Stimulated activated memory B cell treated with anti-CD40 and anti-IgM and Interleukin-4, amounts not matched to agents 10 μg/mL and 1 μg/mL and 100 μg/mL, for 72 hours (primary cell): ENCODE results near the gene SNAPC4.
"Not testable (repeated sequence)": the region's sequence is repeated elsewhere in the genome, so short reads cannot be mapped to it uniquely, and the experiment has no call there.

Experiments
- ATAC-seq: fragments of 150-1000 bp; cut with Tn5 transposase; 2 replicates; pipeline ENCODE4 v1.10.0; 2021
- H3K27ac Mint-ChIP-seq: one replicate; pipeline ENCODE4 v1.8.0; 2022; ENCODE audit warnings: mild to moderate bottlenecking, mixed read lengths
- H3K27me3 Mint-ChIP-seq: one replicate; pipeline ENCODE4 v1.8.0; 2022; ENCODE audit warnings: mixed read lengths
- H3K36me3 Mint-ChIP-seq: one replicate; pipeline ENCODE4 v1.8.0; 2022; ENCODE audit warnings: mixed read lengths
- H3K4me1 Mint-ChIP-seq: one replicate; pipeline ENCODE4 v1.8.0; 2022; ENCODE audit warnings: mixed read lengths
- H3K4me3 Mint-ChIP-seq: one replicate; pipeline ENCODE4 v1.8.0; 2022; ENCODE audit warnings: mild to moderate bottlenecking, moderate library complexity, mixed read lengths
- H3K9me3 Mint-ChIP-seq: one replicate; pipeline ENCODE4 v1.8.0; 2022; ENCODE audit warnings: mixed read lengths

Gene SNAPC4

GRCh38 chr9:136424750-136425362 lies 24.9 kb upstream of the SNAPC4 start:
- no peak for ATAC-seq
- Mint-ChIP-seq H3K4me1 (no peaks in the 10 kb centered on the region), H3K27me3 (no peaks in the 10 kb centered on the region), H3K4me3 (no peak overlapping the region), H3K36me3 (peaks cover 35% of the 10 kb centered on the region), H3K27ac (no peak overlapping the region), H3K9me3 (no peaks in the 10 kb centered on the region)

GRCh38 chr9:136423432-136424146 lies 23.6 kb upstream of the SNAPC4 start:
- Mint-ChIP-seq H3K36me3 (peaks cover 45% of the 10 kb centered on the region), H3K9me3 (no peaks in the 10 kb centered on the region), H3K4me1 (no peaks in the 10 kb centered on the region), H3K27me3 (no peaks in the 10 kb centered on the region), H3K4me3 (no peak overlapping the region), H3K27ac (no peak overlapping the region)
- no peak for ATAC-seq

GRCh38 chr9:136422876-136423275 lies 22.9 kb upstream of the SNAPC4 start:
- no peak overlapping the region for H3K27ac Mint-ChIP-seq

GRCh38 chr9:136421791-136422190 lies 21.8 kb upstream of the SNAPC4 start:
- H3K27me3 Mint-ChIP-seq = no peaks in the 10 kb centered on the region
- H3K9me3 Mint-ChIP-seq = no peaks in the 10 kb centered on the region
- no peaks in the 10 kb centered on the region for H3K4me1 Mint-ChIP-seq
- no peak overlapping the region for H3K4me3 Mint-ChIP-seq
- H3K27ac Mint-ChIP-seq = no peak overlapping the region
- ATAC-seq = no peak
- H3K36me3 Mint-ChIP-seq = peaks cover 61% of the 10 kb centered on the region

More at GRCh38 chr9:136422876-136423275, 22.9 kb upstream of the SNAPC4 start:
- Mint-ChIP-seq H3K9me3 (no peaks in the 10 kb centered on the region), H3K4me1 (no peaks in the 10 kb centered on the region), H3K36me3 (peaks cover 51% of the 10 kb centered on the region), H3K4me3 (no peak overlapping the region), H3K27me3 (no peaks in the 10 kb centered on the region)
- no peak for ATAC-seq

DNA sequence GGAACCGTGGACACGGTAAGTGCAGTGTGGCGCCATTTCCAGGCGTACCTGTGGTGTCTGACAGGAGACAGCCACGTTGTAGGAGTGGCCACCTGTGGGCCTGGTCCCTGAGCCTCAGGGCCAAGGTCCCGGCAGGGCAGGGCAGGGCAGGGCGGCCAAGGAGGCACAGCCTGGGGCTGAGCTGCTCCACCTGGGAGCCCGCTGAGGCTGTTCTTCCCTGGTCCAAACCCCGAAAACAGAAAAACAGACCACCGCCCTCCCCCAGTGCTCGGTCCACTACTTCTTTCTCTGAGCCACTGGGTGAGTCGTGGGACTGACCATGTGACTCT lies 19.1 kb upstream of the SNAPC4 start:
- Mint-ChIP-seq H3K9me3 (no peaks in the 10 kb centered on the region), H3K27me3 (no peaks in the 10 kb centered on the region), H3K27ac (no peak overlapping the region), H3K4me3 (no peak overlapping the region), H3K4me1 (no peaks in the 10 kb centered on the region), H3K36me3 (peaks cover 71% of the 10 kb centered on the region)
- no peak for ATAC-seq

DNA sequence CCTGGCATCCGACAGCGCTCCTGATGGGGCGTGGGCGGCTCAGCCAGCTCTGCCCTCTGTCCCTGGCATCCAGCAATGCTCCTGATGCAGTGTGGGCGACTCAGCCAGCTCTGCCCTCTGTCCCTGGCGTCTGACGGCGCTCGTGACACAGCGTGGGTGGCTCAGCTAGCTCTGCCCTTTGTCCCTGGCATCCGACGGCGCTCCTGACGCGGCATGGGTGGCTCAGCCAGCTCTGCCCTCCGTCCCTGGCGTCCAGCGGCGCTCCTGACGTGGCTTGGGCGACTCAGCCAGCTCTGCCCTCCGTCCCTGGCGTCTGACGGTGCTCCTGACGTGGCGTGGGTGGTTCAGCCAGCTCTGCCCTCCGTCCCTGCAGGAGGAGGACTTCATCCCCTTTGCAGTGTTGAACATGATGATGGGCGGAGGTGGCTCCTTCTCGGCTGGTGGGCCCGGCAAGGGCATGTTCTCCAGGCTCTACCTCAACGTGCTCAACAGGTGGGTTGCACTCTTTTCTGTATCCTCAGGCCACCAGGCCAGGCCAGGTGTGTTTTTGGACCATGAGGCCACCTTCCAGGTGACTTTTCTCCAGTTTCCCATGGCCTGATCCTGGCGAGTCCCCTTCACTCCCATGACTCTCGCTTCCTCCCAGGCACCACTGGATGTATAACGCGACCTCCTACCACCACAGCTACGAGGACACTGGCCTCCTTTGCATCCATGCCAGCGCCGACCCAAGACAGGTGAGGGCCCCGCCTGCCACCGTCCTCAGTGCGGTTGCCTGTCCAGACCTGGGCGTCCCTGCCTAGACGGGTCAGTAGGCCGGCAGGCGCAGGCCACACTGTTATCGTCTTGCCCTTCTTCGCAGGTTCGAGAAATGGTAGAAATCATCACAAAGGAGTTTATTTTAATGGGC lies 18.5 kb upstream of the SNAPC4 start:
- Mint-ChIP-seq H3K36me3 (peaks cover 72% of the 10 kb centered on the region), H3K4me1 (no peaks in the 10 kb centered on the region), H3K4me3 (no peak overlapping the region), H3K27ac (no peak overlapping the region), H3K9me3 (no peaks in the 10 kb centered on the region), H3K27me3 (no peaks in the 10 kb centered on the region)
- ATAC-seq = no peak

DNA sequence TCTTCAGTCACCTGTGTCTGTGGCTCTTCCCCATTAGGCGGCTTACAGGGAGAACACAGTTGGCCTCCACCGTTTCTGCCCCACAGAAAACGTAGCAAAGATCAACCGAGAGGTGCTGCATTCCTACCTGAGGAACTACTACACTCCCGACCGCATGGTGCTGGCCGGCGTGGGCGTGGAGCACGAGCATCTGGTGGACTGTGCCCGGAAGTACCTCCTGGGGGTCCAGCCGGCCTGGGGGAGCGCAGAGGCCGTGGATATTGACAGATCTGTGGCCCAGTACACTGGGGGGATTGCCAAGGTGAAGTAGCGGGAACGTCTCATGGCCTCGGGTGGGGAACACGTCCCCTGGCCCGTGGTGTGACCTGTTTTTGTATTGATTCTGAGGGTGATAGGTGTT lies 16.9 kb upstream of the SNAPC4 start:
- Mint-ChIP-seq H3K27me3 (no peaks in the 10 kb centered on the region), H3K27ac (no peak overlapping the region), H3K9me3 (no peaks in the 10 kb centered on the region), H3K36me3 (peaks cover 69% of the 10 kb centered on the region), H3K4me1 (peaks cover 8% of the 10 kb centered on the region), H3K4me3 (no peak overlapping the region)
- ATAC-seq = no peak

DNA sequence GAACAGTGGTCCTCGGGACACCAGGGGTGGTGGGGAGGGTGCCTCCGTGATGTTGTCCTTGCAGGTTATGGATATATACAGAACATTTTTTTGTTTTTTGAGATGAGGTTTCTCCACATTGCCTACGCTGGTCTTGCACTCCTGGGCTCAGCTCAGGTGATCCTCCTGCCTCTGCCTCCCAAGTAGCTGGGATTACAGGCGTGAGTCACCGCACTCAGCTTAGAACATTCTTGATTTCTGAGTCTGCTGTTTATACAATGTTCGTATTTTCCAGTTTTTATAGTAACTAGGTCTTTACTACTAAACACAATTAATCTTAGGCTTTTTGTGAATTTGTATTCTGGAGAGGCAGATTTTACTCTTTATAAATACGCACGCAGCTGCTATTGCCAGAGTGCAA lies 16.5 kb upstream of the SNAPC4 start:
- no peak for ATAC-seq
- Mint-ChIP-seq H3K4me3 (no peak overlapping the region), H3K27me3 (no peaks in the 10 kb centered on the region), H3K36me3 (peaks cover 64% of the 10 kb centered on the region), H3K9me3 (no peaks in the 10 kb centered on the region), H3K27ac (no peak overlapping the region), H3K4me1 (peaks cover 13% of the 10 kb centered on the region)

DNA sequence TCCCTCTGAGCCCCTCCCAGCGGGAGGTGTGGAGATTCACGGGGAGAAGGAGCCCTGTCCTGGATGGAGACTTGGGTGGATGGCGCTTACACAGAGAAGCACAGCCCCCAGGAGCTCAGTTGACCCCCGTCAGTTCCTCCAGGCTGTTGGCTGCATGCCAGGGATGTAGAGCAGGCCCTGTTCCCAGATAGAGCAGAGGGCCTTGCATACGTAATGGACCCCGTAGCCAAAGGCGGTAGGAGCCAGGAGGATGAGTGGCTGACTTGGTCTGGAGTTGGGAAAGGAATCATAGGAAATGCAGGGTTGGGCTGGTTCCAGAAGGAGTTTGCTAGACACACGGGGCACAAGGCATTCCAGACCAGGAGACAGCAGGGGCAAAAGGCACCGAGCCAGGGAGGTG lies 13.0 kb upstream of the SNAPC4 start:
- no peak overlapping the region for H3K4me3 Mint-ChIP-seq
- H3K27ac Mint-ChIP-seq = no peak overlapping the region

DNA sequence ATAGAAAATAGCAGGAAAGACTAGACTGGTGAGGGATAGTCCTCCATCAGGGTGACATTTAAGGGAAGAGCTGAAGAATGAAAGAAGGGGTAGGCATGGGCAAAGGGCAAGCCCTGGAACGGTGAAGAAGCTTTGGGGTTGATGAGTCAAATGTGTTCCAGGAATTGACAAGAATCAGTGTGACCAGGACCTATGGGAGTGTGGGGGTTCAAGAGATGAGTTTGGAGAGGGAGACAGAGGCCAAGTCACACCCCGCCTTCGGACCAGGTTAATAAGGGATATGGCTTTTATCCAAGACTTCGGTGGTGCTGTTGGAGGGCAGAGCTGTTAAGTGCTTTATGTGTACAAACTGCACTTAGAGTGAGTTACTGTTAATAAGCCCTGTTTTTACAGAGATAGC lies 11.4 kb upstream of the SNAPC4 start:
- H3K27ac Mint-ChIP-seq = peak overlapping the region; percentile 82
- H3K9me3 Mint-ChIP-seq = no peaks in the 10 kb centered on the region
- H3K27me3 Mint-ChIP-seq = no peaks in the 10 kb centered on the region
- peaks cover 46% of the 10 kb centered on the region for H3K4me1 Mint-ChIP-seq
- ATAC-seq = no peak
- peaks cover 50% of the 10 kb centered on the region for H3K36me3 Mint-ChIP-seq
- peak overlapping the region; percentile 89 for H3K4me3 Mint-ChIP-seq

More for the DNA sequence above, 13.0 kb upstream of the SNAPC4 start:
- Mint-ChIP-seq H3K27me3 (no peaks in the 10 kb centered on the region), H3K4me1 (peaks cover 39% of the 10 kb centered on the region), H3K9me3 (no peaks in the 10 kb centered on the region), H3K36me3 (peaks cover 51% of the 10 kb centered on the region)
- ATAC-seq = no peak

GRCh38 chr9:136410500-136411287 lies 10.7 kb upstream of the SNAPC4 start, which contains the start of the genes ENTR1 and PMPCA:
TSS of gene ENTR1 (minus strand) at chr9:136410614. CDS start at chr9:136410397, 217 bp downstream.
TSS of gene PMPCA (plus strand) at chr9:136410658. CDS start at chr9:136410669, 11 bp downstream.
- H3K27me3 Mint-ChIP-seq = no peaks in the 10 kb centered on the region
- peaks cover 46% of the 10 kb centered on the region for H3K4me1 Mint-ChIP-seq
- H3K4me3 Mint-ChIP-seq = peak within 1 kb of the TSS; percentile 91
- peak within 1 kb of the TSS; percentile 82 for H3K27ac Mint-ChIP-seq
- peaks cover 43% of the 10 kb centered on the region for H3K36me3 Mint-ChIP-seq
- H3K9me3 Mint-ChIP-seq = no peaks in the 10 kb centered on the region
- peak; percentile 88 for ATAC-seq

DNA sequence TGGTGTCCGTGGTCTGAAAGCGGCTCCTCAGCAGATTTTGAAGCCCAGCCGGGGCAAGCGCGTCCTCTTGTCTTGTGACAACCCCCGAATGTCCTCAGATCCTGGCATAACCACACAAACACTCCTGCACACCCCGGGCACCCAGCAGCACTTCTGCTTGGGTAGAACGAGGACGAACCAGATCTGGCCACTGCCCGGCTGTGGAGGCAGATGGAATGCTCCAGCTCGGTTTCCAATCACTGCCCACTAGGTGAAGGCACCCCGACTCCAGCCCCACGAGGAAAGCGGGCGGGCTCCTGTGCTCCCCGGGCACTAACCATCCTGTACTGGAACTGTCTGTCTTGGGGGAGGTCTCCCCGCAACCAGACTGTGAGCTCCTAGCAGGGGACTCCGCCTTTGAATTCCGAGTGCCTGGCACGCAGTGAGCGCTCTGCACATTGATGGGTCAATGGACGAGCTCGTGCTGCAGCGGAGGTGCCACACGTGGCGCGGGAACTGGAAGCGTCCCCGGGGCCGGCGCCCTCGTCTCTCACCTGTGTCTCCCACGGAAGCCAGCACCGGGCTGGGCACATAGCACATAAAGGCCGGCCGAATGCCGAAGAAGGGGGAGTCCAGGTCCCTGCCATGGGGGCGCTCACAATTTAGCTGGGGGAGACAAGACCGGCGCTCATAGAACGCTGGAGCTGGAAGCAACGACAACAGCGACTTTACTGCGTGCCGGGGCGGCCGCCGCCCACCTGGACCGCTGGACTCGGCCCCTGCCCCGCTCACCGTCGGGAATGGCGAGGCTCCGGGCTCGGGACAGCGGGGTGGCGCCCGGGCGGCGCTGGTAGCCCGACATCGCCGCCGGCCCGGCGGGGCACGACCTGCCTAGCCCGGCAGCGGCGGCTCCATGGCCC lies 9.8 kb upstream of the SNAPC4 start:
- ATAC-seq = peak; percentile 58
- Mint-ChIP-seq H3K4me1 (peaks cover 52% of the 10 kb centered on the region), H3K27me3 (no peaks in the 10 kb centered on the region), H3K27ac (peak overlapping the region; percentile 82), H3K4me3 (peak overlapping the region; percentile 91), H3K36me3 (peaks cover 40% of the 10 kb centered on the region), H3K9me3 (no peaks in the 10 kb centered on the region)

DNA sequence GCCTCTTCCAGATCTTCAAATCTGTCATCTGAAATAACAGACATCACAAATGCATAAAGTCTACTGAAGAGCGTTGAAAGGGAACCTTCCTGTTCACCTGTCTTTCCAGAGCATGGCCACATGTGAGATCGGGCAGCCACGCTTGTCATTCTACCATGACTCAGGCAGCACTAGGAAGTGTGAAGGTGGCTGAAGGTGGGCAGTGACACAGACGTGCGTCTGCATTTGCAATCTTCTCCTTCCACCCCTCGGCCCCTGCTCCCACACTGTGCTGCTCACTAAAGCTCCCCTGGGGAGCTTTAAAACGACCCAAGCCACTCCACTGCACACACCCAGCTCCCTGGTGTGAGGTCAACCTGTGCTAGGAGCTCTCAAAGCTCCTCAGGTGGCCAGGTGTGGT lies 7.9 kb upstream of the SNAPC4 start:
- H3K27me3 Mint-ChIP-seq = no peaks in the 10 kb centered on the region
- no peak overlapping the region for H3K4me3 Mint-ChIP-seq
- no peak for ATAC-seq
- peaks cover 66% of the 10 kb centered on the region for H3K4me1 Mint-ChIP-seq
- peaks cover 23% of the 10 kb centered on the region for H3K36me3 Mint-ChIP-seq
- peak overlapping the region; percentile 82 for H3K27ac Mint-ChIP-seq
- no peaks in the 10 kb centered on the region for H3K9me3 Mint-ChIP-seq

- not testable (repeated sequence) for H3K27ac Mint-ChIP-seq, ATAC-seq, H3K9me3 Mint-ChIP-seq, H3K4me3 Mint-ChIP-seq, H3K27me3 Mint-ChIP-seq
- H3K4me1 Mint-ChIP-seq = peaks cover 67% of the 10 kb centered on the region
- H3K36me3 Mint-ChIP-seq = peaks cover 27% of the 10 kb centered on the region
Observed at GRCh38 chr9:136407061-136407460, 7.1 kb upstream of the SNAPC4 start.
